ENCODE data around the gene RMND1.

DNA sequence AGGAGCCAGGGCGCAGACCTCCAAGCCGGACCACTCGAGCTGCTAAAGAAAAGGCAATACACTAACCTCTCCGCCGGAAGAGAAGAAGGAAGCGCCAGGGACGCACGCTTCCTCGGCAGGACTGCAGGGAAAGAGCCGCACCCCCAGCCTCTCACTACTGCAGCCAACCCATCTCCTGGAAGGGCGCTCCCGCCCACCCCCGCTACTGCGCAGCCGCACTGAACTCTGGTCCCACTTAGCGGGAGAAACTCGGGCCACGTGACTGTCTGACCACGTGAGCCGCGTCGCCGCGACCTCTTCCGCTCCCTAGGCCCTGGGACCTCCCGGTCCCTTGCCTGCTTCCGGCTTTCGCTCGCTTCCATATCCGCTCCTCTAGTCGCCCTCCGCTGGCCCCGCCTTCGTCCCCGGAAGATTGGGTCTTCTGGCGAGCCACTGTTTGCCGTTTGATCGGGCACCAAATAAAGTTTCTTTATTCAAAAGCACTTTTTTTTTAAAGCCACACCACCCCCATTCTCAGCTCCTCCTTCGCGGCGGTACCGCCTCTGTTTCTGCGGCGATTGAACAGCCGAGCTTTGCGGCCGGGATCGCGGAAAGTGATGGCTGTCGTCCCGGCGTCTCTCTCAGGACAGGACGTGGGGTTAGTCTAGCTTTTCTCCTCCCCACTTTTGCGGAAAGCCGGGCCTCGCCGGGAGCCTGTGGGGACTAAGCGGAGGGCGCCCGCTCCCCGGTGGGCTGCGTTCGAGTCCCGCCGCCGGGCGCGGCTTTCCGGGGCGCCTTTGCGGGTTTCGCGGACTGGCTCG lies at the start of gene RMND1:
- peak; percentile 99 for TF ChIP-seq POLR2AphosphoS5 (IDR thresholded peaks at IDR 0.05)
- TF ChIP-seq, protein P1, sequence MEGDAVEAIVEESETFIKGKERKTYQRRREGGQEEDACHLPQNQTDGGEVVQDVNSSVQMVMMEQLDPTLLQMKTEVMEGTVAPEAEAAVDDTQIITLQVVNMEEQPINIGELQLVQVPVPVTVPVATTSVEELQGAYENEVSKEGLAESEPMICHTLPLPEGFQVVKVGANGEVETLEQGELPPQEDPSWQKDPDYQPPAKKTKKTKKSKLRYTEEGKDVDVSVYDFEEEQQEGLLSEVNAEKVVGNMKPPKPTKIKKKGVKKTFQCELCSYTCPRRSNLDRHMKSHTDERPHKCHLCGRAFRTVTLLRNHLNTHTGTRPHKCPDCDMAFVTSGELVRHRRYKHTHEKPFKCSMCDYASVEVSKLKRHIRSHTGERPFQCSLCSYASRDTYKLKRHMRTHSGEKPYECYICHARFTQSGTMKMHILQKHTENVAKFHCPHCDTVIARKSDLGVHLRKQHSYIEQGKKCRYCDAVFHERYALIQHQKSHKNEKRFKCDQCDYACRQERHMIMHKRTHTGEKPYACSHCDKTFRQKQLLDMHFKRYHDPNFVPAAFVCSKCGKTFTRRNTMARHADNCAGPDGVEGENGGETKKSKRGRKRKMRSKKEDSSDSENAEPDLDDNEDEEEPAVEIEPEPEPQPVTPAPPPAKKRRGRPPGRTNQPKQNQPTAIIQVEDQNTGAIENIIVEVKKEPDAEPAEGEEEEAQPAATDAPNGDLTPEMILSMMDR (IDR thresholded peaks at IDR 0.05), result peak in 2 of 4 experiments; percentile 3 to 10

Data from prostate gland (tissue), 2 donors.